Prostate gland (tissue), 2 donors: Measurements from ENCODE around the gene PNRC1.

Experiments
- CTCF ChIP-seq, 4 experiments: fragments of 200-600 bp in 2 of 4; fragments of 450-650 bp in 2 of 4; sonication (generic) in 2 of 4; IDR thresholded peaks; 1 replicate in 3 of 4; 2 replicates in 1 of 4; pipeline ENCODE4 v1.5.1; 2016 to 2019; ENCODE audit warnings: antibody characterized with exemption in 4 of 4, mild to moderate bottlenecking in 2 of 4, moderate library complexity in 2 of 4
- POLR2A ChIP-seq: fragments of 450-650 bp; IDR thresholded peaks from one replicate; pipeline ENCODE4 v1.6.1; 2016; ENCODE audit warnings: antibody characterized with exemption, mild to moderate bottlenecking
- POLR2AphosphoS5 ChIP-seq: sonication (generic); formaldehyde crosslinking; IDR thresholded peaks from one replicate; pipeline ENCODE4 v1.6.1; 2017; ENCODE audit warnings: antibody characterized with exemption

- TF ChIP-seq POLR2A, result no peak
- no peak for TF ChIP-seq CTCF (IDR thresholded peaks at IDR 0.05)
- no peak for TF ChIP-seq POLR2AphosphoS5
Measured at GRCh38 chr6:89037141-89037900, 43.2 kb upstream of the PNRC1 start.
